Hepatocyte (in vitro differentiated cells): ENCODE measurements around the gene FBH1.
"Not testable (repeated sequence)": the region's sequence is repeated elsewhere in the genome, so short reads cannot be mapped to it uniquely, and the experiment has no call there.

Experiments used
- EZH2 ChIP-seq: fragments of 200-600 bp; sonication (generic); IDR thresholded peaks from 2 replicates; pipeline ENCODE4 v1.6.1; 2016; ENCODE audit warnings: antibody characterized with exemption, mild to moderate bottlenecking, borderline replicate concordance
- EZH2phosphoT487 ChIP-seq: fragments of 200-600 bp; sonication (generic); IDR thresholded peaks from one replicate; pipeline ENCODE4 v1.6.1; 2018; ENCODE audit warnings: antibody characterized with exemption, mild to moderate bottlenecking, low read depth, moderate library complexity; ENCODE audit not compliant: unreplicated experiment, severe bottlenecking

DNA sequence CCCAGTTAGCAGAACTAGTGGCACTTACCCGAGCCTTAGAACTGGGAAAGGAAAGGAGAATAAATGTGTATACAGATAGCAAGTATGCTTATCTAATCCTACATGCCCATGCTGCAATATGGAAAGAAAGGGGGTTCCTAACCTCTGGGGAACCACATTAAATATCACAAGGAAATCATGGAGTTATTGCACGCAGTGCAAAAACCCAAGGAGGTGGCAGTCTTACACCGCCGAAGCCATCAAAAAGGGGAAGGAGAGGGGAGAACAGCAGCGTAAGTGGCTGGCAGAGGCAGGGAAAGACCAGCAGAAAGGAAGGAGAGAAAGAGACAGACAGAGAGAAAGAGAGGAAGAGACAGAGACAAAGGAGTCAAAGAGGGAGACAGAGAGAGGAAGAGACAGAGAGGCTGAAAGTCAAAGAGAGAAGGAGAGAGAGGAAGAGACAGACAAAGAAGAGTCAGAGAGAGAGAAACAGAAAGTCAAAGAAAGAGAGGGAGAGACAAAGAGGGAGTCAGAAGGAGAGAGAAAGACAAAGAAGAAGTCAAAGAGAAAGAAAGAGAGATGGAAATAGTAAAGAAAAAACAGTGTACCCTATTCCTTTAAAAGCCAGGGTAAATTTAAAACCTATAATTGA lies 23.5 kb upstream of the FBH1 start:
- TF ChIP-seq EZH2phosphoT487, EZH2: not testable (repeated sequence)
